SK-N-SH (cell line): Measurements from ENCODE around the gene BARD1. TPM values are rescaled to one million over a fixed set of nuclear protein-coding genes. Genes with fewer than 3 reads are reported as not detected.

Experiments used
- CTCF ChIA-PET: fragments of 300-600, 350-600 bp; formaldehyde crosslinking; extraction: SDS; loops from one replicate; lab custom pipeline; 2021; lab: Yijun Ruan, JAX
- POLR2A ChIA-PET: fragments of 350-600 bp; sonication (Branson Sonifier 250); formaldehyde crosslinking; extraction: SDS; loops from one replicate; lab custom pipeline; 2020; ENCODE audit warnings: antibody characterized with exemption, inconsistent platforms; lab: Yijun Ruan, JAX
- DNase-seq: peaks from one replicate; pipeline ENCODE4 v3.0.0; 2012
- H2AFZ ChIP-seq: fragments of 200-600 bp; sonication (generic); 2 replicates; pipeline ENCODE4 v1.8.1; 2016; ENCODE audit warnings: antibody characterized with exemption, mild to moderate bottlenecking, low read depth
- H3F3A ChIP-seq: fragments of 200-600 bp; sonication (generic); replicated peaks from 2 replicates; pipeline ENCODE3; 2016; ENCODE audit warnings: antibody characterized with exemption, mild to moderate bottlenecking; ENCODE audit not compliant: insufficient read depth
- H3K27ac ChIP-seq, 2 experiments: fragments of 200-500 bp in 1 of 2; fragments of 200-600 bp in 1 of 2; sonication (Bioruptor generic) in 1 of 2; sonication (generic), shearing (Covaris generic) in 1 of 2; 2 replicates each; pipeline versions ENCODE4 v1.5.1 to v1.6.1; 2014 to 2016; ENCODE audit warnings: low read depth in 2 of 2, inconsistent platforms in 1 of 2, low read length in 1 of 2, mild to moderate bottlenecking in 1 of 2, mixed read lengths in 1 of 2
- H3K27me3 ChIP-seq: fragments of 200-600 bp; sonication (generic), shearing (Covaris generic); 2 replicates; pipeline ENCODE4 v1.6.1; 2016; ENCODE audit warnings: mixed run types; ENCODE audit not compliant: insufficient read depth
- H3K36me3 ChIP-seq, 2 experiments: fragments of 200-500 bp in 1 of 2; fragments of 200-600 bp in 1 of 2; sonication (Bioruptor generic) in 1 of 2; sonication (generic) in 1 of 2; replicated peaks in 1 of 2; 2 replicates each; pipeline versions ENCODE3 to v1.5.1; 2014 to 2016; ENCODE audit warnings: low read length in 1 of 2, mild to moderate bottlenecking in 1 of 2; ENCODE audit not compliant: insufficient read depth in 2 of 2, control insufficient read depth in 1 of 2
- H3K4me1 ChIP-seq, 2 experiments: fragments of 200-500 bp in 1 of 2; fragments of 200-600 bp in 1 of 2; sonication (Bioruptor generic) in 1 of 2; sonication (generic), shearing (Covaris generic) in 1 of 2; 2 replicates each; pipeline versions ENCODE4 v1.5.1 to v1.6.1; 2014 to 2016; ENCODE audit warnings: low read depth in 1 of 2, low read length in 1 of 2, mixed run types in 1 of 2; ENCODE audit not compliant: insufficient read depth in 2 of 2, control insufficient read depth in 1 of 2
- H3K4me2 ChIP-seq: fragments of 200-600 bp; sonication (generic), shearing (Covaris generic); 2 replicates; pipeline ENCODE4 v1.6.1; 2017; ENCODE audit warnings: mixed run types
- H3K4me3 ChIP-seq, 2 experiments: fragments of 200-500 bp in 1 of 2; fragments of 200-600 bp in 1 of 2; sonication (Bioruptor generic) in 1 of 2; sonication (generic), shearing (Covaris generic) in 1 of 2; 2 replicates each; pipeline versions ENCODE4 v1.5.1 to v1.8.1; 2014 to 2016; ENCODE audit warnings: low read depth in 2 of 2, inconsistent platforms in 1 of 2, low read length in 1 of 2, mild to moderate bottlenecking in 1 of 2, mixed read lengths in 1 of 2, moderate library complexity in 1 of 2
- H3K79me2 ChIP-seq: fragments of 200-600 bp; sonication (generic); 2 replicates; pipeline ENCODE4 v1.8.1; 2017; ENCODE audit warnings: mild to moderate bottlenecking; ENCODE audit not compliant: insufficient read depth
- H3K9ac ChIP-seq: fragments of 200-600 bp; sonication (generic); 2 replicates; pipeline ENCODE4 v1.6.1; 2017; ENCODE audit warnings: mixed run types
- H3K9me2 ChIP-seq: fragments of 200-600 bp; sonication (generic); 2 replicates; pipeline ENCODE4 v1.6.1; 2017; ENCODE audit warnings: mixed run types
- H3K9me3 ChIP-seq: fragments of 200-600 bp; sonication (generic); 2 replicates; pipeline ENCODE4 v1.6.1; 2017; ENCODE audit warnings: mixed run types, mild to moderate bottlenecking, moderate library complexity
- H4K20me1 ChIP-seq: fragments of 200-600 bp; sonication (generic); 2 replicates; pipeline ENCODE4 v1.6.1; 2017; ENCODE audit warnings: mild to moderate bottlenecking, mixed run types; ENCODE audit not compliant: insufficient read depth
- EZH2phosphoT487 ChIP-seq: fragments of 200-600 bp; sonication (generic); IDR thresholded peaks from 2 replicates; pipeline ENCODE4 v1.6.1; 2017; ENCODE audit warnings: low read depth, mixed run types, mild to moderate bottlenecking, antibody characterized with exemption, moderate library complexity, borderline replicate concordance
- JUND ChIP-seq: IDR thresholded peaks from 2 replicates; pipeline ENCODE4 v1.4.0; 2012
- MEF2A ChIP-seq: IDR thresholded peaks from 2 replicates; pipeline ENCODE4 v1.4.0; 2012; ENCODE audit warnings: low read depth, borderline replicate concordance
- NFIC ChIP-seq: IDR thresholded peaks from 2 replicates; pipeline ENCODE4 v1.4.0; 2012; ENCODE audit warnings: borderline replicate concordance
- NRF1 ChIP-seq: IDR thresholded peaks from 2 replicates; pipeline ENCODE4 v1.6.1; 2012; ENCODE audit warnings: low read depth, mild to moderate bottlenecking, low read length
- POLR2AphosphoS5 ChIP-seq: IDR thresholded peaks from 2 replicates; pipeline ENCODE4 v1.6.1; 2012; ENCODE audit warnings: low read depth, low read length
- RXRA ChIP-seq: IDR thresholded peaks from 2 replicates; pipeline ENCODE4 v1.4.0; 2012; ENCODE audit warnings: low read depth, mild to moderate bottlenecking, borderline replicate concordance
- TAF1 ChIP-seq: IDR thresholded peaks from 2 replicates; pipeline ENCODE4 v1.6.1; 2012; ENCODE audit warnings: low read depth, mild to moderate bottlenecking, low read length, moderate library complexity, borderline replicate concordance
- TEAD4 ChIP-seq: IDR thresholded peaks from 2 replicates; pipeline ENCODE4 v1.4.0; 2012; ENCODE audit warnings: mild to moderate bottlenecking, borderline replicate concordance; ENCODE audit not compliant: insufficient read depth
- YY1 ChIP-seq: IDR thresholded peaks from 2 replicates; pipeline ENCODE4 v1.4.0; 2012; ENCODE audit warnings: low read depth, mild to moderate bottlenecking
- WGBS: methylation state at CpG from one replicate; pipeline ENCODE4 v1.1.6; 2017; ENCODE audit warnings: low lambda C conversion rate; 5-methylcytosine and 5-hydroxymethylcytosine counted together
- polyA plus RNA-seq, 3 experiments: library from polyadenylated mRNA; depleted of rRNA; stranded (reverse); fragments of >200 nt; gene quantifications; 2 replicates each; pipeline ENCODE4 v1.2.3, GENCODE V29; 2012
- TF ChIP-seq, protein P1 (sequence below): fragments of 150-350 bp; IDR thresholded peaks from 2 replicates; pipeline ENCODE4 v1.6.1; 2017; ENCODE audit warnings: antibody characterized with exemption, low read length, low read depth, borderline replicate concordance
- TF ChIP-seq, protein P2 (sequence below): IDR thresholded peaks from 2 replicates; pipeline ENCODE4 v1.4.0; 2012; ENCODE audit warnings: low read depth, borderline replicate concordance
- TF ChIP-seq, protein P3 (sequence below): fragments of 150-350 bp; IDR thresholded peaks from 2 replicates; pipeline ENCODE4 v1.6.1; 2016; ENCODE audit warnings: mild to moderate bottlenecking, low read depth, low read length
- TF ChIP-seq, protein P4 (sequence below): IDR thresholded peaks from 2 replicates; pipeline ENCODE4 v1.6.1; 2012; ENCODE audit warnings: mild to moderate bottlenecking, low read depth, low read length, moderate library complexity
- TF ChIP-seq, protein P5 (sequence below): IDR thresholded peaks from 2 replicates; pipeline ENCODE4 v1.4.0; 2012; ENCODE audit warnings: low read depth

The BARD1 gene
- polyA plus RNA-seq, 1 of the 3 experiments (the other 2 are of a cell fraction) = 2.4 TPM

DNA sequence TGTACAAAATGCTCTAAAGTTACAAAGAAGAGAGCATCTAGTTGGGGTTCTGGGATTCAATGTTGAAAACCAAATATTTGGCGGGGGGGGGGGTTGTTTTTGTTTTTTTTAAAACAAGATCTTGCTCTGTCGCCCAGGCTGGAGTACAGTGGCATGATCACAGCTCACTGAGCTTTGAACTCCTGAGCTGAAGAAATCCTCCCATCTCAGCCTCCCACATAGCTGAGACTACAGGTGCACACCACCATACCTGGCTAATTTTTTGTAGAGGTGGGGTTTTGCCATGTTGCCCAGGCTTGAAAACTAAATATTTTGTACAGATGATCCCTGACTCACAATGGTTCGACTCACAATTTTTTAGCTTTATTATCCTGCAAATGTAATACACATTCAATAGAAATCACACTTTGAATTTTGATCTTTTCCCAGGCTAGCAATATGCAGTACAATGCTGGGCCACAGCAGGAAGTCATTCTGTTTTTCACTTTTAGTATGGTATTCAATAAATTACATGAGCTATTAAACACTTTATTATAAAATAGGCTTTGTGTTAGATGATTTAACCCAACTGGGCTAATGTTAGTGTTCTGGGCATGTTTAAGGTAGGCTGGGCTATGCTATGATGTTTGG lies 7.6 kb downstream of the BARD1 start:
- Histone ChIP-seq H3K4me2 (no peak overlapping the region), H3K9ac (no peak overlapping the region), H3K27me3 (no peaks in the 10 kb centered on the region), H4K20me1 (peaks cover 5% of the 10 kb centered on the region; the same call in 1 of the 2 replicates), H3K9me3 (no peaks in the 10 kb centered on the region), H3F3A (no peaks in the 10 kb centered on the region), H3K79me2 (peaks cover 98% of the 10 kb centered on the region), H3K4me1 (peaks cover 5 to 9% of the 10 kb centered on the region in 2 experiments; a peak in 3 of 4 replicates), H3K9me2 (no peaks in the 10 kb centered on the region), H2AFZ (no peak overlapping the region), H3K27ac (no peak overlapping the region), H3K36me3 (no peaks in the 10 kb centered on the region), H3K4me3 (no peak overlapping the region)
- 81% methylated on average over 3 of the region's 3 CpGs for WGBS
- POLR2A ChIA-PET = no interaction called here
- TF ChIP-seq, protein P1, sequence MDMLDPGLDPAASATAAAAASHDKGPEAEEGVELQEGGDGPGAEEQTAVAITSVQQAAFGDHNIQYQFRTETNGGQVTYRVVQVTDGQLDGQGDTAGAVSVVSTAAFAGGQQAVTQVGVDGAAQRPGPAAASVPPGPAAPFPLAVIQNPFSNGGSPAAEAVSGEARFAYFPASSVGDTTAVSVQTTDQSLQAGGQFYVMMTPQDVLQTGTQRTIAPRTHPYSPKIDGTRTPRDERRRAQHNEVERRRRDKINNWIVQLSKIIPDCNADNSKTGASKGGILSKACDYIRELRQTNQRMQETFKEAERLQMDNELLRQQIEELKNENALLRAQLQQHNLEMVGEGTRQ = no peak
- TF ChIP-seq, protein P2, sequence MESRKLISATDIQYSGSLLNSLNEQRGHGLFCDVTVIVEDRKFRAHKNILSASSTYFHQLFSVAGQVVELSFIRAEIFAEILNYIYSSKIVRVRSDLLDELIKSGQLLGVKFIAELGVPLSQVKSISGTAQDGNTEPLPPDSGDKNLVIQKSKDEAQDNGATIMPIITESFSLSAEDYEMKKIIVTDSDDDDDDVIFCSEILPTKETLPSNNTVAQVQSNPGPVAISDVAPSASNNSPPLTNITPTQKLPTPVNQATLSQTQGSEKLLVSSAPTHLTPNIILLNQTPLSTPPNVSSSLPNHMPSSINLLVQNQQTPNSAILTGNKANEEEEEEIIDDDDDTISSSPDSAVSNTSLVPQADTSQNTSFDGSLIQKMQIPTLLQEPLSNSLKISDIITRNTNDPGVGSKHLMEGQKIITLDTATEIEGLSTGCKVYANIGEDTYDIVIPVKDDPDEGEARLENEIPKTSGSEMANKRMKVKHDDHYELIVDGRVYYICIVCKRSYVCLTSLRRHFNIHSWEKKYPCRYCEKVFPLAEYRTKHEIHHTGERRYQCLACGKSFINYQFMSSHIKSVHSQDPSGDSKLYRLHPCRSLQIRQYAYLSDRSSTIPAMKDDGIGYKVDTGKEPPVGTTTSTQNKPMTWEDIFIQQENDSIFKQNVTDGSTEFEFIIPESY = no peak
- TF ChIP-seq POLR2AphosphoS5 (no peak), JUND (no peak)
- CTCF ChIA-PET = no interaction called here
- no peak for DNase-seq

DNA sequence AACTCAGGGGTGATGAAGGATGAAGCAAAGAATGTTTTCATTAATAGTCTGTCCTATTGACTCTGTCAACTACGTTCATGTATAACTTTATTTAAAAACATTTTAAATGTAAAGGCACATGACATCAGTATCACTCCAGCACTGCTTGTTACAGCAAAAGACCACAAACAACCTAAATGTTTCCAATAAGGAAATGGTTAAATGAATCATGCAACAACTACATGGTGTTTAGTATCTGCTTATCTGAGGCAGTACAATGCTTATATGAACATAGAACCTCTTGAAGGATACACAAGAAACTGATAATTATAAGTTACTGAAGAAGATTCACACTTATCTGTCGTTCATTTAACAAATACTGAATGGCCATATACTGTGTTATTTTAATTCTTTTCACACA lies 8.4 kb downstream of the BARD1 start:
- no peaks in the 10 kb centered on the region for H3K36me3 ChIP-seq
- no peaks in the 10 kb centered on the region for H3K9me2 ChIP-seq
- H3K79me2 ChIP-seq = peaks cover 98% of the 10 kb centered on the region
- no peak overlapping the region for H3K27ac ChIP-seq
- WGBS = 87% methylated on average over 2 of the region's 2 CpGs
- peaks cover 2 to 9% of the 10 kb centered on the region in 2 experiments; a peak in 3 of 4 replicates for H3K4me1 ChIP-seq
- CTCF ChIA-PET = no interaction called here
- H3K4me2 ChIP-seq = no peak overlapping the region
- TF ChIP-seq TAF1 (no peak), NRF1 (no peak), EZH2phosphoT487 (no peak), YY1 (no peak), MEF2A (no peak), RXRA (no peak), TEAD4 (no peak), NFIC (no peak)
- TF ChIP-seq, protein P3, sequence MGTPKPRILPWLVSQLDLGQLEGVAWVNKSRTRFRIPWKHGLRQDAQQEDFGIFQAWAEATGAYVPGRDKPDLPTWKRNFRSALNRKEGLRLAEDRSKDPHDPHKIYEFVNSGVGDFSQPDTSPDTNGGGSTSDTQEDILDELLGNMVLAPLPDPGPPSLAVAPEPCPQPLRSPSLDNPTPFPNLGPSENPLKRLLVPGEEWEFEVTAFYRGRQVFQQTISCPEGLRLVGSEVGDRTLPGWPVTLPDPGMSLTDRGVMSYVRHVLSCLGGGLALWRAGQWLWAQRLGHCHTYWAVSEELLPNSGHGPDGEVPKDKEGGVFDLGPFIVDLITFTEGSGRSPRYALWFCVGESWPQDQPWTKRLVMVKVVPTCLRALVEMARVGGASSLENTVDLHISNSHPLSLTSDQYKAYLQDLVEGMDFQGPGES = no peak
- TF ChIP-seq, protein P2 = no peak
- TF ChIP-seq, protein P4, sequence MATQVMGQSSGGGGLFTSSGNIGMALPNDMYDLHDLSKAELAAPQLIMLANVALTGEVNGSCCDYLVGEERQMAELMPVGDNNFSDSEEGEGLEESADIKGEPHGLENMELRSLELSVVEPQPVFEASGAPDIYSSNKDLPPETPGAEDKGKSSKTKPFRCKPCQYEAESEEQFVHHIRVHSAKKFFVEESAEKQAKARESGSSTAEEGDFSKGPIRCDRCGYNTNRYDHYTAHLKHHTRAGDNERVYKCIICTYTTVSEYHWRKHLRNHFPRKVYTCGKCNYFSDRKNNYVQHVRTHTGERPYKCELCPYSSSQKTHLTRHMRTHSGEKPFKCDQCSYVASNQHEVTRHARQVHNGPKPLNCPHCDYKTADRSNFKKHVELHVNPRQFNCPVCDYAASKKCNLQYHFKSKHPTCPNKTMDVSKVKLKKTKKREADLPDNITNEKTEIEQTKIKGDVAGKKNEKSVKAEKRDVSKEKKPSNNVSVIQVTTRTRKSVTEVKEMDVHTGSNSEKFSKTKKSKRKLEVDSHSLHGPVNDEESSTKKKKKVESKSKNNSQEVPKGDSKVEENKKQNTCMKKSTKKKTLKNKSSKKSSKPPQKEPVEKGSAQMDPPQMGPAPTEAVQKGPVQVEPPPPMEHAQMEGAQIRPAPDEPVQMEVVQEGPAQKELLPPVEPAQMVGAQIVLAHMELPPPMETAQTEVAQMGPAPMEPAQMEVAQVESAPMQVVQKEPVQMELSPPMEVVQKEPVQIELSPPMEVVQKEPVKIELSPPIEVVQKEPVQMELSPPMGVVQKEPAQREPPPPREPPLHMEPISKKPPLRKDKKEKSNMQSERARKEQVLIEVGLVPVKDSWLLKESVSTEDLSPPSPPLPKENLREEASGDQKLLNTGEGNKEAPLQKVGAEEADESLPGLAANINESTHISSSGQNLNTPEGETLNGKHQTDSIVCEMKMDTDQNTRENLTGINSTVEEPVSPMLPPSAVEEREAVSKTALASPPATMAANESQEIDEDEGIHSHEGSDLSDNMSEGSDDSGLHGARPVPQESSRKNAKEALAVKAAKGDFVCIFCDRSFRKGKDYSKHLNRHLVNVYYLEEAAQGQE = no peak
- TF ChIP-seq, protein P5, sequence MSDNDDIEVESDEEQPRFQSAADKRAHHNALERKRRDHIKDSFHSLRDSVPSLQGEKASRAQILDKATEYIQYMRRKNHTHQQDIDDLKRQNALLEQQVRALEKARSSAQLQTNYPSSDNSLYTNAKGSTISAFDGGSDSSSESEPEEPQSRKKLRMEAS = no peak
- H3F3A ChIP-seq = no peaks in the 10 kb centered on the region
- no peak overlapping the region for H2AFZ ChIP-seq
- peaks cover 5% of the 10 kb centered on the region; the same call in 1 of the 2 replicates for H4K20me1 ChIP-seq
- no peak for DNase-seq
- H3K9me3 ChIP-seq = no peaks in the 10 kb centered on the region
- POLR2A ChIA-PET = no interaction called here
- no peak overlapping the region for H3K4me3 ChIP-seq
- H3K27me3 ChIP-seq = no peaks in the 10 kb centered on the region
- no peak overlapping the region for H3K9ac ChIP-seq
